HEK293 (cell line): Measurements from ENCODE around the gene POLA2.

Experiments used
- GLI4 ChIP-seq: fragments of 450-650 bp; formaldehyde crosslinking; IDR thresholded peaks from 2 replicates; pipeline ENCODE4 v1.5.1; 2016; ENCODE audit warnings: missing biosample characterization, missing genetic modification characterization
- HOXA7 ChIP-seq: sonication (generic); formaldehyde crosslinking; IDR thresholded peaks from 2 replicates; pipeline ENCODE4 v1.8.1; 2022; ENCODE audit warnings: missing genetic modification reagents, borderline replicate concordance
- IKZF3 ChIP-seq: fragments of 450-650 bp; IDR thresholded peaks from 2 replicates; pipeline ENCODE4 v1.5.0; 2018; ENCODE audit warnings: missing biosample characterization, mild to moderate bottlenecking, missing genetic modification characterization, moderate library complexity
- SALL2 ChIP-seq: fragments of 450-650 bp; formaldehyde crosslinking; IDR thresholded peaks from 2 replicates; pipeline ENCODE4 v1.5.0; 2017; ENCODE audit warnings: missing biosample characterization, mild to moderate bottlenecking, missing genetic modification characterization, borderline replicate concordance
- SCRT2 ChIP-seq: fragments of 450-650 bp; formaldehyde crosslinking; IDR thresholded peaks from 2 replicates; pipeline ENCODE4 v1.5.1; 2016; ENCODE audit warnings: missing biosample characterization, missing genetic modification characterization
- SP3 ChIP-seq: fragments of 450-650 bp; formaldehyde crosslinking; IDR thresholded peaks from 2 replicates; pipeline ENCODE4 v1.5.1; 2016; ENCODE audit warnings: missing biosample characterization, missing genetic modification characterization
- ZBTB1 ChIP-seq: fragments of 450-650 bp; formaldehyde crosslinking; IDR thresholded peaks from 2 replicates; pipeline ENCODE4 v1.5.1; 2016; ENCODE audit warnings: missing biosample characterization, missing genetic modification characterization
- ZBTB8A ChIP-seq: fragments of 450-650 bp; formaldehyde crosslinking; IDR thresholded peaks from 2 replicates; pipeline ENCODE4 v1.5.1; 2016; ENCODE audit warnings: missing biosample characterization, missing genetic modification characterization
- ZFP41 ChIP-seq: fragments of 450-650 bp; formaldehyde crosslinking; IDR thresholded peaks from 2 replicates; pipeline ENCODE4 v1.5.1; 2016; ENCODE audit warnings: missing biosample characterization, missing genetic modification characterization, borderline replicate concordance
- ZNF138 ChIP-seq: fragments of 450-650 bp; formaldehyde crosslinking; IDR thresholded peaks from 2 replicates; pipeline ENCODE4 v1.5.1; 2016; ENCODE audit warnings: missing biosample characterization, missing genetic modification characterization, borderline replicate concordance
- ZNF146 ChIP-seq: fragments of 450-650 bp; formaldehyde crosslinking; IDR thresholded peaks from 2 replicates; pipeline ENCODE4 v1.5.1; 2016; ENCODE audit warnings: missing biosample characterization, missing genetic modification characterization
- ZNF19 ChIP-seq: fragments of 450-650 bp; formaldehyde crosslinking; IDR thresholded peaks from 2 replicates; pipeline ENCODE4; 2016; ENCODE audit warnings: missing biosample characterization, missing genetic modification characterization, low read depth
- ZNF202 ChIP-seq: fragments of 450-650 bp; formaldehyde crosslinking; IDR thresholded peaks from 2 replicates; pipeline ENCODE4 v1.5.1; 2016; ENCODE audit warnings: missing biosample characterization, missing genetic modification characterization, borderline replicate concordance
- ZNF366 ChIP-seq: fragments of 450-650 bp; formaldehyde crosslinking; conservative IDR thresholded peaks from 2 replicates; pipeline ENCODE4 v1.5.1; 2016; ENCODE audit warnings: missing biosample characterization, missing genetic modification characterization
- ZNF391 ChIP-seq: fragments of 450-650 bp; formaldehyde crosslinking; IDR thresholded peaks from 2 replicates; pipeline ENCODE4 v1.5.1; 2016; ENCODE audit warnings: low read depth, missing biosample characterization, missing genetic modification characterization, borderline replicate concordance
- ZNF48 ChIP-seq: fragments of 450-650 bp; formaldehyde crosslinking; IDR thresholded peaks from 2 replicates; pipeline ENCODE4 v1.5.1; 2016; ENCODE audit warnings: missing biosample characterization, missing genetic modification characterization
- ZNF555 ChIP-seq: fragments of 450-650 bp; formaldehyde crosslinking; conservative IDR thresholded peaks from 2 replicates; pipeline ENCODE4 v1.5.1; 2017; ENCODE audit warnings: missing biosample characterization, mild to moderate bottlenecking, missing genetic modification characterization, inconsistent platforms
- ZNF585B ChIP-seq: fragments of 450-650 bp; formaldehyde crosslinking; IDR thresholded peaks from 2 replicates; pipeline ENCODE4 v1.5.1; 2016; ENCODE audit warnings: missing biosample characterization, missing genetic modification characterization
- ZNF654 ChIP-seq: fragments of 450-650 bp; formaldehyde crosslinking; IDR thresholded peaks from 2 replicates; pipeline ENCODE4 v1.5.1; 2016; ENCODE audit warnings: low read depth, missing biosample characterization, missing genetic modification characterization
- ZNF76 ChIP-seq: fragments of 450-650 bp; formaldehyde crosslinking; IDR thresholded peaks from 2 replicates; pipeline ENCODE4; 2016; ENCODE audit warnings: low read depth, missing biosample characterization, missing genetic modification characterization, borderline replicate concordance
- ZSCAN30 ChIP-seq: fragments of 450-650 bp; IDR thresholded peaks from 2 replicates; pipeline ENCODE4 v1.5.1; 2018; ENCODE audit warnings: missing biosample characterization, mild to moderate bottlenecking, missing genetic modification characterization, moderate library complexity
- TF ChIP-seq, protein P1 (sequence below): fragments of 450-650 bp; formaldehyde crosslinking; IDR thresholded peaks from 2 replicates; pipeline ENCODE4; 2016; ENCODE audit warnings: missing biosample characterization, missing genetic modification characterization
- TF ChIP-seq, protein P2 (sequence below): fragments of 450-650 bp; formaldehyde crosslinking; IDR thresholded peaks from 2 replicates; pipeline ENCODE4 v1.5.1; 2016; ENCODE audit warnings: missing biosample characterization, missing genetic modification characterization
- TF ChIP-seq, protein P3 (sequence below): fragments of 450-650 bp; formaldehyde crosslinking; IDR thresholded peaks from 2 replicates; pipeline ENCODE4 v1.5.1; 2016; ENCODE audit warnings: missing biosample characterization, missing genetic modification characterization
- TF ChIP-seq, protein P4 (sequence below): fragments of 450-650 bp; formaldehyde crosslinking; IDR thresholded peaks from 2 replicates; pipeline ENCODE4 v1.5.1; 2016; ENCODE audit warnings: missing biosample characterization, missing genetic modification characterization
- TF ChIP-seq, protein P5 (sequence below): fragments of 450-650 bp; formaldehyde crosslinking; IDR thresholded peaks from 2 replicates; pipeline ENCODE4 v1.5.1; 2016; ENCODE audit warnings: missing biosample characterization, missing genetic modification characterization
- TF ChIP-seq, protein P6 (sequence below): sonication (generic); formaldehyde crosslinking; IDR thresholded peaks from 2 replicates; pipeline ENCODE4 v1.8.1; 2022; ENCODE audit warnings: mild to moderate bottlenecking, moderate library complexity, missing genetic modification reagents

POLA2 gene

DNA sequence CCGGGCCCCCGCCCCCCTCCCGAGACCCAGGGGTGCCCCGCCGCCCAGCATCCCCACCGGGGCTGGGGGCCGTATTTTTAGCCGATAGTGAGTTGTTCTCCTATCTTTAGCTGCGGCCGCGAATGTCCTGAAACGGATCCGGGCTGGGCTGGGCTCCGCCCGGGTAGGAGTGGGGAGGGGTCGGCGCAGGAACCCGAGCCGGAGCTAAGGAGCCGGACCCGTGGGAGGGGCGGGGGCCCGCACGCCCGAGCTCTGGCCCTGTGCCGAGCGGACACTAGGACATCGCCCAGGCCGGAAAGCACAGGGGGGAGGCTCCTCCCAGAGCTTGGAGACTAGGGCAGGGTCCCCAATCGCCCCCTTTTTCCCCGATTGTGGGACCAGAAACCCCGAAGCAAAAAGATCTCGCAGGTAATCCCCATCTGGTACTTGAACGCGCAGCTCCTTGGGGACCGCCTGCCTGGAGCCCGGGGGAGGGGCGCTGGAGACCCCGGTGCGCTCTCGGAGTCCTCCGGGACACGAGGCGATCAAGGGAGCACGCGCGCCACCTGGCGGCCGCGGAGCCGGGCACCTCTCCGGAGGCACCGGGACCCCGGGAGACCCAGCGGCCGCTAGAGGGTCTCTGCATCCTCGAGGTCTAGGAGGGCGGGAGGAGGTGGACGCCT is 53.6 kb downstream of the POLA2 start (continued):
- TF ChIP-seq, protein P1, sequence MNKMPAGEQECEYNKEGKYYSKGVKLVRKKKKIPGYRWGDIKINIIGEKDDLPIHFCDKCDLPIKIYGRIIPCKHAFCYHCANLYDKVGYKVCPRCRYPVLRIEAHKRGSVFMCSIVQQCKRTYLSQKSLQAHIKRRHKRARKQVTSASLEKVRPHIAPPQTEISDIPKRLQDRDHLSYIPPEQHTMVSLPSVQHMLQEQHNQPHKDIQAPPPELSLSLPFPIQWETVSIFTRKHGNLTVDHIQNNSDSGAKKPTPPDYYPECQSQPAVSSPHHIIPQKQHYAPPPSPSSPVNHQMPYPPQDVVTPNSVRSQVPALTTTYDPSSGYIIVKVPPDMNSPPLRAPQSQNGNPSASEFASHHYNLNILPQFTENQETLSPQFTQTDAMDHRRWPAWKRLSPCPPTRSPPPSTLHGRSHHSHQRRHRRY (tag by site-specific recombination) = no peak
- no peak for TF ChIP-seq ZNF146 (tag by site-specific recombination)
- TF ChIP-seq ZNF654 (tag by site-specific recombination) = peak; percentile 29
- TF ChIP-seq, protein P2, sequence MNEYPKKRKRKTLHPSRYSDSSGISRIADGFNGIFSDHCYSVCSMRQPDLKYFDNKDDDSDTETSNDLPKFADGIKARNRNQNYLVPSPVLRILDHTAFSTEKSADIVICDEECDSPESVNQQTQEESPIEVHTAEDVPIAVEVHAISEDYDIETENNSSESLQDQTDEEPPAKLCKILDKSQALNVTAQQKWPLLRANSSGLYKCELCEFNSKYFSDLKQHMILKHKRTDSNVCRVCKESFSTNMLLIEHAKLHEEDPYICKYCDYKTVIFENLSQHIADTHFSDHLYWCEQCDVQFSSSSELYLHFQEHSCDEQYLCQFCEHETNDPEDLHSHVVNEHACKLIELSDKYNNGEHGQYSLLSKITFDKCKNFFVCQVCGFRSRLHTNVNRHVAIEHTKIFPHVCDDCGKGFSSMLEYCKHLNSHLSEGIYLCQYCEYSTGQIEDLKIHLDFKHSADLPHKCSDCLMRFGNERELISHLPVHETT (tag by site-specific recombination) = no peak
- no peak for TF ChIP-seq HOXA7
- TF ChIP-seq SCRT2 = no peak
- TF ChIP-seq IKZF3 (tag by site-specific recombination) = no peak
- TF ChIP-seq, protein P3, sequence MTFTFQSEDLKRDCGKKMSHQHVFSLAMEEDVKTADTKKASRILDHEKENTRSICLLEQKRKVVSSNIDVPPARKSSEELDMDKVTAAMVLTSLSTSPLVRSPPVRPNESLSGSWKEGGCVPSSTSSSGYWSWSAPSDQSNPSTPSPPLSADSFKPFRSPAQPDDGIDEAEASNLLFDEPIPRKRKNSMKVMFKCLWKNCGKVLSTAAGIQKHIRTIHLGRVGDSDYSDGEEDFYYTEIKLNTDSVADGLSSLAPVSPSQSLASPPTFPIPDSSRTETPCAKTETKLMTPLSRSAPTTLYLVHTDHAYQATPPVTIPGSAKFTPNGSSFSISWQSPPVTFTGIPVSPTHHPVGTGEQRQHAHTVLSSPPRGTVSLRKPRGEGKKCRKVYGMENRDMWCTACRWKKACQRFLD = no peak
- TF ChIP-seq ZNF366 (tag by site-specific recombination) = no peak
- TF ChIP-seq ZNF138 (tag by site-specific recombination) = no peak
- TF ChIP-seq GLI4 (tag by site-specific recombination) = no peak
- no peak for TF ChIP-seq ZNF76
- TF ChIP-seq ZNF391 (tag by site-specific recombination) = no peak
- TF ChIP-seq SALL2 = no peak
- no peak for TF ChIP-seq ZNF585B
- TF ChIP-seq ZNF202 = no peak
- no peak for TF ChIP-seq ZFP41 (tag by site-specific recombination)
- TF ChIP-seq, protein P4, sequence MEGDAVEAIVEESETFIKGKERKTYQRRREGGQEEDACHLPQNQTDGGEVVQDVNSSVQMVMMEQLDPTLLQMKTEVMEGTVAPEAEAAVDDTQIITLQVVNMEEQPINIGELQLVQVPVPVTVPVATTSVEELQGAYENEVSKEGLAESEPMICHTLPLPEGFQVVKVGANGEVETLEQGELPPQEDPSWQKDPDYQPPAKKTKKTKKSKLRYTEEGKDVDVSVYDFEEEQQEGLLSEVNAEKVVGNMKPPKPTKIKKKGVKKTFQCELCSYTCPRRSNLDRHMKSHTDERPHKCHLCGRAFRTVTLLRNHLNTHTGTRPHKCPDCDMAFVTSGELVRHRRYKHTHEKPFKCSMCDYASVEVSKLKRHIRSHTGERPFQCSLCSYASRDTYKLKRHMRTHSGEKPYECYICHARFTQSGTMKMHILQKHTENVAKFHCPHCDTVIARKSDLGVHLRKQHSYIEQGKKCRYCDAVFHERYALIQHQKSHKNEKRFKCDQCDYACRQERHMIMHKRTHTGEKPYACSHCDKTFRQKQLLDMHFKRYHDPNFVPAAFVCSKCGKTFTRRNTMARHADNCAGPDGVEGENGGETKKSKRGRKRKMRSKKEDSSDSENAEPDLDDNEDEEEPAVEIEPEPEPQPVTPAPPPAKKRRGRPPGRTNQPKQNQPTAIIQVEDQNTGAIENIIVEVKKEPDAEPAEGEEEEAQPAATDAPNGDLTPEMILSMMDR (tag by site-specific recombination) = peak; percentile 88
- no peak for TF ChIP-seq ZBTB1 (tag by site-specific recombination)
- no peak for TF ChIP-seq ZNF48 (tag by site-specific recombination)
- TF ChIP-seq, protein P5, sequence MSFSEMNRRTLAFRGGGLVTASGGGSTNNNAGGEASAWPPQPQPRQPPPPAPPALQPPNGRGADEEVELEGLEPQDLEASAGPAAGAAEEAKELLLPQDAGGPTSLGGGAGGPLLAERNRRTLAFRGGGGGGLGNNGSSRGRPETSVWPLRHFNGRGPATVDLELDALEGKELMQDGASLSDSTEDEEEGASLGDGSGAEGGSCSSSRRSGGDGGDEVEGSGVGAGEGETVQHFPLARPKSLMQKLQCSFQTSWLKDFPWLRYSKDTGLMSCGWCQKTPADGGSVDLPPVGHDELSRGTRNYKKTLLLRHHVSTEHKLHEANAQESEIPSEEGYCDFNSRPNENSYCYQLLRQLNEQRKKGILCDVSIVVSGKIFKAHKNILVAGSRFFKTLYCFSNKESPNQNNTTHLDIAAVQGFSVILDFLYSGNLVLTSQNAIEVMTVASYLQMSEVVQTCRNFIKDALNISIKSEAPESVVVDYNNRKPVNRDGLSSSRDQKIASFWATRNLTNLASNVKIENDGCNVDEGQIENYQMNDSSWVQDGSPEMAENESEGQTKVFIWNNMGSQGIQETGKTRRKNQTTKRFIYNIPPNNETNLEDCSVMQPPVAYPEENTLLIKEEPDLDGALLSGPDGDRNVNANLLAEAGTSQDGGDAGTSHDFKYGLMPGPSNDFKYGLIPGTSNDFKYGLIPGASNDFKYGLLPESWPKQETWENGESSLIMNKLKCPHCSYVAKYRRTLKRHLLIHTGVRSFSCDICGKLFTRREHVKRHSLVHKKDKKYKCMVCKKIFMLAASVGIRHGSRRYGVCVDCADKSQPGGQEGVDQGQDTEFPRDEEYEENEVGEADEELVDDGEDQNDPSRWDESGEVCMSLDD (tag by site-specific recombination) = peak; percentile 81
- TF ChIP-seq ZSCAN30 = peak; percentile 82
- no peak for TF ChIP-seq ZNF555 (tag by site-specific recombination)
- peak; percentile 73 for TF ChIP-seq ZBTB8A (tag by site-specific recombination)
- TF ChIP-seq ZNF19 (tag by site-specific recombination) = no peak
- peak; percentile 51 for TF ChIP-seq SP3 (tag by site-specific recombination)
- TF ChIP-seq, protein P6, sequence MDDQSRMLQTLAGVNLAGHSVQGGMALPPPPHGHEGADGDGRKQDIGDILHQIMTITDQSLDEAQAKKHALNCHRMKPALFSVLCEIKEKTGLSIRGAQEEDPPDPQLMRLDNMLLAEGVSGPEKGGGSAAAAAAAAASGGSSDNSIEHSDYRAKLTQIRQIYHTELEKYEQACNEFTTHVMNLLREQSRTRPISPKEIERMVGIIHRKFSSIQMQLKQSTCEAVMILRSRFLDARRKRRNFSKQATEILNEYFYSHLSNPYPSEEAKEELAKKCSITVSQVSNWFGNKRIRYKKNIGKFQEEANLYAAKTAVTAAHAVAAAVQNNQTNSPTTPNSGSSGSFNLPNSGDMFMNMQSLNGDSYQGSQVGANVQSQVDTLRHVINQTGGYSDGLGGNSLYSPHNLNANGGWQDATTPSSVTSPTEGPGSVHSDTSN (CRISPR knock-in tag) = no peak
